NCI-H187 (cell line): ENCODE data around the gene ART1.

ENCODE experiments used
- DNase-seq, 2 experiments: peaks; one replicate each; lab custom pipeline; 2025; lab: John Stamatoyannopoulos, UW

The ART1 gene

DNA sequence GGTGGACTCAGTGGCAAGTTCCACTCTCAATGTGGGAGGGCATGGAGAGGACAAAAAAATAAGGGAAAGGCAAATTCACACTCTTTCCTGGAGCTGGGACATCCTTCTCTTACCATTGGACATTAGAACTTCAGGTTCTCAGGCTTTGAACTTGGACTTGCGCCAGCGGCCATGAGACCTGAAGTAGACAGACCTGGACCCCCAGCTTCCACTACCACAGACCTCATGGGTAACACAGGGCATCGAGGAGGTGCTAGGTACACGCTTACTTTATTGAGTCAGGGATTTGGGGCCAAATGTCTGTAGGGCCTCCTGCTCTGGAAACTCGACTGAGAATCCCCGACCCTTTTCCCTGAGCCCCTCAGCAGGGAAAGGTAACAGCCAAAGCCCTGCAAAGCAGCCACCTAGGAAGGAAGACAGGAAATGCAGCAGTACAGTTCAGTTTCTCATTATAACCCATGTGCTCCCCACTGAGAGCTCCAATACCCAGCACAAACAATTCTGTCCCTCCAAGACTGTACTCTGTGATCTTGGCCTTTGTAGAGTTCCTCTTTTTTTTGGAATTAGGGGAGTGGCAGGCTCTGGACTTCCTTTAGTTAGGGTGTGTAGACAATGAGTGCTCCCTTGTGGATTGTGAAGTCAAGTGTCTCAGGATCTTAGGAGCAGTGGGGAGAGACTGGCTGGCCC, 20.6 kb downstream of the ART1 start:
- no peak for DNase-seq

DNA sequence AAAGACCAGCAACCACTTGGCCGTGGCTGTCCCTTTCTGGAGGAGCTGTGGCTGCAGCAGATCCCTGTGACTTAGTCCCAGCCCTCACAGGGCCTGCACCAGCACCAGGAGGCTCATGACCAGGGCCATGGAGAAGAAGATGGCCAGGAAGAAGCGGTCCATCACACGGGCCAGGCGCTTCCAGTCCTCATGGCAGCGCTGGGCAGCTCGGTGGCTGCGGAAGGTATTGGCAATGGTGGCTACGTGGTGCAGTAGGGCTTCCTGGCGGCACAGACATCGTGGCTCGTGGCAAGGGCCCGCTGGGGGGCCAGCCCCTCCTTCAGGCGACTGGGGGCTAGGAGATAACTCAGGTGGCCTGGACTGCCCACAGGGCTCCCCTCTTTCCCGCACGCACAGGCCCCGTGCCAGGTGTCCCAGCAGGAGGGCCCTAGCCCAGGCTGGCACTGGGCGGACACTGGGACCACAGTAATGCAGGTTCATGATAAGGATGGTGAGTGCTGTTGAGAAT, 21.1 kb downstream of the ART1 start:
- no peak for DNase-seq

DNA sequence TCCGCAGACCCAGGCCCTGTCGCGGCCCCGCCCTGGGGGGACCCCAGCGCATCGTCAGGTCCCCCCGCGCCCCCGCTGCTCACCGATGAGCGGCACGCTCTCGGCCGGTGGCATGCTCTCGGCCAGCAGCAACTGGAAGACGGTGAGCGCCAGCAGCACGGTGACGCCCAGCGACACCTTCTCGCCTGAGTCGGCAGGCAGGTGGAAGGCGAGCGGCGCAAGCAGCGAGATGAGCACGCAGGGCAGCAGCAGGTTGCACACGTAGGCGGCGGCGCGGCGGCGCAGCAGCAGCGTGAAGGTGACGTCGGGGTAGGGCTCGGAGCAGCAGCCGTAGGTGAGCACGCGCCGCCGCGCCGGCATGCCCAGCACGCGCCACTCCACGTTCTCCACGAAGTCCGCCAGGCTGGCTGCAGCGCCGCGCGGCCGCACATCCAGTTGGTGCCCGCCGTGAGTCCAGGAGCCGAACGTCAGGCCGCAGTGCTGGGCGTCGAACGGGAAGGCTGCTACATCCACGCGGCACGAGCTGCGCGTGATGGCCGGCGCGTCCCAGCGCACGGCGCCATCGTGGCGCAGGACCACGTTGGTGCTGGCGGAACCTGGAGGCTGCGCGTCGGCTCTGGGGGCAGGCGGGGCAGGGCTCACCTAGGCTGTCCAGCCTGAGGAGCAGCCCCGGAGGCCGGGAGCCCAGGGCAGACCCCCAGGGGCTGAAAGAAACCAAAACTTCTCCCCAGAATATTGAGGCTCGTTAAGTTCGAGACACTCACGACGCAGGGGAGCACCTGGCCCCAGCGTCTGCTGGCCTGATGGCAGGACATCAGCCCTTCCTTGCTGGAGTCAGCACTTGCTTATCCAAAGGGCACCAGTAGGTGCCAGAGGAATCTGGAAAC, 22.5 kb downstream of the ART1 start:
- DNase-seq, result no peak

GRCh38 chr11:3669128-3669527, 24.2 kb downstream of the ART1 start:
- no peak for DNase-seq

GRCh38 chr11:3669742-3670183, 24.8 kb downstream of the ART1 start:
- DNase-seq, result no peak

GRCh38 chr11:3671334-3672254, 26.7 kb downstream of the ART1 start, which contains the start of gene CHRNA10:
CHRNA10 (minus strand) TSS chr11:3671384; CDS start chr11:3671312, 72 bp downstream.
- no peak for DNase-seq

DNA sequence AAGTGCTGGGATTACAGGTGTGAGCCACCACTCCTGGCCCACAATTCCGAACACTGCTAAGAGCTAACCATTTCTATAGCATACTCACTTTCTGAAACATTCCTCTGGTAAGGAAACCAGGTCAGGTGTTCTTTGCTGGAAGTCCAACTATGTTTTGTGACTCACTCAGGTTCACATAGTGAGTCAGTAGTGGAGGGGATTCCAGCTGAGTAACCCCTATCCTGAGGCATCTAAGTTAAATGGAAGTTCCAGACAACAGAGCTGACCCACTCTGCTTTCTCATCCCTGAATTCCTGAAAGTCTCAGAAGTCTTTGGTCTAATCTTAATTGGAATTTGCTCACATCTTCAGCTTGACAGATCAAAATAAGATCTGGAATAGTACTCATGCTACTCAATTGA, 29.3 kb downstream of the ART1 start:
- no peak for DNase-seq

DNA sequence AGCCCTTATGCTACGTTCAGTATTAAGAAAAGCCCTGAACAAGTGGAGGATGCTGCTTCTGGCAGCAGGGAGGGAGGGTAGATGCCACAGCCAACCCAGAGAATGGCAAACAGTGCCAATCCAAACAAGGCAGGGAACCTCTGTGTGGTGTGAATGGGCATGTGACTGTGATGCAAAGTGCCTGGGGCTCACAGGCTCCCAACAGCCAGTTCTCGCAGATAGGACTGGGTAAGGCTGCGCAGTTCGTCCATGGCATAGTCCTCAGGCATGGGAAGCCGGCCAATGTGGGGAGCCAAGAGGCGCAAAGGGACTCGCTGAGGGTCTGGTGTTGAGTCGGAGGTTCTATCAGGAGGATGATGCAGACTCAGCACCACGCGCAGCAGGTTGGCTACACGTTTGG, 31.0 kb downstream of the ART1 start:
- DNase-seq, result no peak

GRCh38 chr11:3679077-3679476, 34.1 kb downstream of the ART1 start:
- no peak for DNase-seq

GRCh38 chr11:3683039-3683438, 38.1 kb downstream of the ART1 start:
- no peak for DNase-seq

GRCh38 chr11:3684129-3684818, 39.3 kb downstream of the ART1 start:
- no peak for DNase-seq

GRCh38 chr11:3684819-3685172, 39.9 kb downstream of the ART1 start:
- no peak for DNase-seq

- peak in 1 of 2 experiments; percentile 31 for DNase-seq
Observed at GRCh38 chr11:3685923-3686322, 41.0 kb downstream of the ART1 start.

- DNase-seq, result no peak
Observed at GRCh38 chr11:3686751-3687150, 41.8 kb downstream of the ART1 start.

DNA sequence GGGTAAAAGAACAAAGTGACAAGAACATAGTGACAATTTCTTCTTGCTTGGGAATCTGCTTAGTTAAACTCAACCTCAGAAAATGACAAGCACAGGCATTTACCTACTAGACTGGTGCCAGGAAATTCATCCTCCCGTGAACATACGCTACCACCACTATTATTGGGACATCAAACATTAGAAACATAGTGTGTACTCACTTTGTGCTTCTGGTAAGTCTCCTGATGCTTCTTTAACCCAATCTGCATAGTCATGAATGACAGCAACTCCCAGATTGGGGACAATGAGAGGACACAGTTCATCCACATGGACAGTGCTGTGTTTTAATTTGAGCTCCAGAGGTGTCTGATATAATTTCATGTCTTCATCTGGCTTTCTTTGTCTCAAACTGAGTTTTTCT, 55.5 kb downstream of the ART1 start:
- DNase-seq, result no peak

- DNase-seq, result no peak
Observed at GRCh38 chr11:3700910-3701309, 56.0 kb downstream of the ART1 start.

GRCh38 chr11:3703383-3703782, 58.5 kb downstream of the ART1 start:
- DNase-seq, result no peak

- no peak for DNase-seq
Observed at GRCh38 chr11:3707176-3707575, 62.2 kb downstream of the ART1 start.

GRCh38 chr11:3709977-3710376, 65.0 kb downstream of the ART1 start:
- DNase-seq, result no peak

- no peak for DNase-seq
Observed at GRCh38 chr11:3710485-3711259, 65.7 kb downstream of the ART1 start.

- DNase-seq, result no peak
Observed at GRCh38 chr11:3712274-3712673, 67.3 kb downstream of the ART1 start.
